ENCODE results near the gene ROPN1B. TPM values are rescaled to one million over a fixed set of nuclear protein-coding genes. Genes with fewer than 3 reads are reported as not detected.
"Not testable (repeated sequence)": the region's sequence is repeated elsewhere in the genome, so short reads cannot be mapped to it uniquely, and the experiment has no call there.

ROPN1B gene
- total RNA-seq, 4 donors from 2014 or later, result 0.56 TPM; not detected in 3

DNA sequence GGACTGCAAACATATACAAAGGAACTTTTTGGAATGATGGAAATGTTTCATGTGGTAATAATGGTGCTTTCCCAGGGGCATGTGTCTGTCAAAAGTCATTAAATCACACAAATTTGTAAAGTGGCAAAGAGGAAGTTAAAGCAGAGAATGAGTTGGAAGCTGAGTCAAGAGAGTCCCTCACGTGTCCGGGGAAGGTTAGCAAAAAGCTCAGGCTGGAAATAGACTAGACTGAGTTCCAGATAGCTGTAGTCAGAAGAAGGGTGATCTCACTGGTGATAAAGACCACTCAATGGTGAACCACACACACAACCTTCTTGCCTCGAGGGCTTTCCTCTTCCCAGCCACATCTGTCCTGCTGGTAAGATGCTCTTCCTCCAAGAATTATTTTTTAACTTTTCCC is 20.1 kb upstream of the ROPN1B start:
- not testable (repeated sequence) for ATAC-seq (ENCODE audit: low FRiP score); DNase-seq (ENCODE audit: low spot score)

GRCh38 chr3:125951176-125951575 is 17.8 kb upstream of the ROPN1B start:
- not testable (repeated sequence) for DNase-seq (ENCODE audit: low spot score); ATAC-seq (ENCODE audit: low FRiP score)

GRCh38 chr3:125957020-125957419 is 12.0 kb upstream of the ROPN1B start:
- ATAC-seq (ENCODE audit: low FRiP score); DNase-seq (ENCODE audit: low spot score): not testable (repeated sequence)

DNA sequence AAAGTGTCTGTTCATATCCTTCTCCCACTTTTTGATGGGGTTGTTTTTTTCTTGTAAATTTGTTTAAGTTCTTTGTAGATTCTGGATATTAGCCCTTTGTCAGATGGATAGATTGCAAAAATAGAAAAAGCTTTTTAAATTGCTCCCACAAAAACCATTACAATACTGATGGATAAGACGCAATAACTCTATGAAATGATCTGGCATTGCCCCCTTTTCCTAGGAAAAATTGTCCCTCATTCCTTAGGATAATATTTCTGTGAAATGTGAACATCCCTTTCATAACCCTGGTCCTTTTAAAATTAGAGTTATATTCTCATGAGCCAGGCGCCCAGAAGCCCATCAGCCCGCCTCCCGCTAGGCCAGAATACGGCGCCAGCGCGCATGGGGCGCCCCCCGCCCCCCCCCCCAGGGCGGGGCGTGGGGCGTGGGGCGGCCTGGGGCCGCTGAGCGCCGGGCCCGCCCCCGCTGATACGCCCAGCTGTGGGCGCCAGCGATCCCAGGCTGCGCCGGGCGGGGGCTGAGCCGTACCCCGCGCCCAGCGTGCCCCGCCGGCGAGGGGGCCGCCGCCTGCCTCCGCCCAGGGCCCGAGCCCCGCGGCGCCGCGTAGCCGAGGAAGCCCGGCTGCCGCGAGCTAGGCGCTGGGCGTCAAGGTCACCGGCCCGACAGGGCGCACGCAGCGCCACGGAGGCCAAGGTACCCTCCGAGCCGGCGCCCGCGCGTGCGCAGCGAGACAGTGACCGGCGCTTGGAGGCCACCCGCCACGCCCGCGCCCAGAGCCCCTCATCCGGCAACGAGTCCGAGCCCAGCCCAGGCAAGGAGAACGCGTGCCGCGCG is 11.1 kb upstream of the ROPN1B start:
- DNase-seq (ENCODE audit: low spot score), result no peak
- no peak for TF ChIP-seq CTCF (IDR thresholded peaks at IDR 0.05)
- ATAC-seq (ENCODE audit: low FRiP score), result peak; percentile 29

- TF ChIP-seq CTCF (IDR thresholded peaks at IDR 0.05), result no peak
- DNase-seq (ENCODE audit: low spot score) (no peak), ATAC-seq (ENCODE audit: low FRiP score) (no peak)
These were observed 10.3 kb upstream of the ROPN1B start for GRCh38 chr3:125958511-125959316.

DNA sequence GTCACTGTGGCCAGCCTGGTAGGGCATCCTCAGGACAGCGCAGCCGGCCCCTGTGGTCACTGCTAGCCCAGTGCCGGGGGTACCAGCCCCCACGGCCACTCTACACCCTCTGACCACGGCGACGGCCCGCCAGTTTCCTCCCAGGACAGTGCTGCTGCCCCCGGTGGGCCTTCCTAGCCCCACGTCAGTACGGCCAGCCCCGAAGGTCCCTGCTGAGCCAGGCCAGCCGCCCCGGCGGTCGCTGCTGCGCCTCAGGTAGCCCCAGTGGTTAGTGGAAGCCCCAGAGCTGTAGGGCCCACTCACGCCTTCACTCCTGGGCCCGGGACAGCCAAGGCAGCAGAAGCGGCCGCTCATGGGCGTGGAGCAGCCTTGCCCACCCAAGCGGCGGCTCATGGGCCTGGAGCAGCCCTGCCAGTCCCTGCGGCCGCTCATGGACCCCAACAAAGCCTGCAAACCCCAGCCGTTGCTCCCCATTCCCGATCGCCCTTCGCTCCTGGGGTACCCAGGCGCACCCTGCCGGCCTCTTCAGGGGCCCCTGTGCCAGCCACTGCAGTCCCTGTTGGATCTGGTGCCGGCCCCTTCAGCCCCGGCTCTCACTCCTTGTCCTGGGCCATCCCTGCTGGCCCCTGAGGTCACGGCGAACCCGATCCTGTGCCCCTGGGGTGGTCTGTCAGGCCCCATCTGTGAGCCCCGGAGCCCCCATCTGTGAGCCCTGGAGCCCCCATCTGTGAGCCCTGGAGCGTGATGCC is 9.5 kb upstream of the ROPN1B start:
- DNase-seq (ENCODE audit: low spot score) (no peak), ATAC-seq (ENCODE audit: low FRiP score) (no peak)
- no peak for TF ChIP-seq CTCF (IDR thresholded peaks at IDR 0.05)

- no peak for TF ChIP-seq CTCF (IDR thresholded peaks at IDR 0.05)
- no peak for DNase-seq (ENCODE audit: low spot score)
- ATAC-seq (ENCODE audit: low FRiP score), result no peak
These were observed 8.9 kb upstream of the ROPN1B start for GRCh38 chr3:125960066-125960424.

GRCh38 chr3:125960456-125961288 is 8.3 kb upstream of the ROPN1B start:
- DNase-seq (ENCODE audit: low spot score), result no peak
- ATAC-seq (ENCODE audit: low FRiP score), result no peak
- TF ChIP-seq CTCF (IDR thresholded peaks at IDR 0.05), result no peak

Measured in omental fat pad (tissue), 4 donors.